GM12891 (cell line): ENCODE data around the gene TMEM38A.

Source experiments
- POLR2A ChIP-seq: IDR thresholded peaks from 2 replicates; pipeline ENCODE4 v1.6.1; 2011; ENCODE audit warnings: low read depth, low read length, control low read depth
- POLR2AphosphoS5 ChIP-seq: IDR thresholded peaks from 2 replicates; pipeline ENCODE4 v1.6.1; 2011; ENCODE audit warnings: low read depth, low read length, control low read depth
- TAF1 ChIP-seq: IDR thresholded peaks from 2 replicates; pipeline ENCODE4 v1.6.1; 2011; ENCODE audit warnings: low read depth, low read length, control low read depth

- no peak for TF ChIP-seq POLR2AphosphoS5
- TF ChIP-seq POLR2A, result no peak
- no peak for TF ChIP-seq TAF1
Observed at GRCh38 chr19:16657384-16657783, 3.6 kb upstream of the TMEM38A start.
